Peyer's patch (tissue), 4 donors: ENCODE measurements around the gene RTN4. TPM values are rescaled to one million over a fixed set of nuclear protein-coding genes. Genes with fewer than 3 reads are reported as not detected.

Experiments used
- DNase-seq, 3 donors: peaks; one replicate each; pipeline ENCODE4 v3.0.0-alpha.2; 2017 to 2019
- H3K27ac ChIP-seq, 4 donors: fragments of 200-600 bp; sonication (generic); one replicate each; pipeline ENCODE4 v1.5.1; 2016 to 2019
- H3K27me3 ChIP-seq, 2 donors: fragments of 200-600 bp; sonication (generic); one replicate each; pipeline ENCODE4 v1.5.1; 2019
- H3K36me3 ChIP-seq, 3 donors: fragments of 200-600 bp; sonication (generic); one replicate each; pipeline ENCODE4 v1.5.1; 2016 to 2019
- H3K4me1 ChIP-seq, 4 donors: fragments of 200-600 bp; sonication (generic); one replicate each; pipeline ENCODE4 v1.5.1; 2016 to 2019
- H3K4me3 ChIP-seq, 4 donors: fragments of 200-600 bp; sonication (generic); 1 replicate in 3 of 4; 2 replicates in 1 of 4; pipeline ENCODE4 v1.5.1; 2016 to 2019; ENCODE audit warnings: mild to moderate bottlenecking in 1 of 4
- H3K9me3 ChIP-seq, 4 donors: fragments of 200-600 bp; sonication (generic); one replicate each; pipeline ENCODE4 v1.5.1; 2016 to 2019; ENCODE audit warnings: mild to moderate bottlenecking in 1 of 4
- CTCF ChIP-seq, 6 experiments: fragments of 450-650 bp in 4 of 6; fragments of 200-600 bp in 2 of 6; sonication (generic) in 1 of 6; IDR thresholded peaks; one replicate each; pipeline ENCODE4 v1.5.1; 2017 to 2019; ENCODE audit warnings: antibody characterized with exemption in 6 of 6, mild to moderate bottlenecking in 3 of 6, moderate library complexity in 1 of 6
- POLR2A ChIP-seq, 2 donors: fragments of 450-650 bp; IDR thresholded peaks; one replicate each; pipeline ENCODE4 v1.5.1; 2017; ENCODE audit warnings: antibody characterized with exemption in 2 of 2, mild to moderate bottlenecking in 2 of 2, moderate library complexity in 2 of 2
- total RNA-seq, 4 donors: library from RNA; depleted of rRNA; stranded (reverse); fragments of >200 nt; gene quantifications; one replicate each; pipeline ENCODE4 v1.1.0, GENCODE V29; 2016

Gene RTN4
- total RNA-seq, 4 donors from 2014 or later = 140 to 313 (median 195) TPM

- no peaks in the 10 kb centered on the region for H3K27me3 ChIP-seq
- no peak for DNase-seq
- no peaks in the 10 kb centered on the region for H3K36me3 ChIP-seq
- TF ChIP-seq CTCF (IDR thresholded peaks at IDR 0.05) (no peak), POLR2A (IDR thresholded peaks at IDR 0.05) (no peak)
- no peak overlapping the region for H3K4me3 ChIP-seq
- peaks cover 0 to 9% (median 0%) of the 10 kb centered on the region in 4 donors for H3K9me3 ChIP-seq
- no peak overlapping the region for H3K27ac ChIP-seq
- no peaks in the 10 kb centered on the region for H3K4me1 ChIP-seq
Measured at GRCh38 chr2:54939446-54940118, 110.7 kb downstream of the RTN4 start.

- H3K9me3 ChIP-seq = peaks cover 0 to 9% (median 0%) of the 10 kb centered on the region in 4 donors
- TF ChIP-seq CTCF (IDR thresholded peaks at IDR 0.05) = no peak
- TF ChIP-seq POLR2A (IDR thresholded peaks at IDR 0.05) = no peak
- H3K4me3 ChIP-seq = no peak overlapping the region
- H3K4me1 ChIP-seq = no peaks in the 10 kb centered on the region
- H3K27me3 ChIP-seq = no peaks in the 10 kb centered on the region
- H3K27ac ChIP-seq = no peak overlapping the region
- DNase-seq = no peak
- H3K36me3 ChIP-seq = no peaks in the 10 kb centered on the region
Measured at GRCh38 chr2:54936766-54937165, 113.5 kb downstream of the RTN4 start.

GRCh38 chr2:54935389-54935788 lies 114.9 kb downstream of the RTN4 start:
- Histone ChIP-seq H3K27ac (no peak overlapping the region), H3K9me3 (peaks cover 0 to 9% (median 0%) of the 10 kb centered on the region in 4 donors), H3K27me3 (no peaks in the 10 kb centered on the region), H3K36me3 (no peaks in the 10 kb centered on the region), H3K4me3 (no peak overlapping the region), H3K4me1 (no peaks in the 10 kb centered on the region)
- DNase-seq = no peak
- TF ChIP-seq POLR2A (IDR thresholded peaks at IDR 0.05) (no peak), CTCF (IDR thresholded peaks at IDR 0.05) (no peak)

- no peak for TF ChIP-seq CTCF (IDR thresholded peaks at IDR 0.05)
- no peak for TF ChIP-seq POLR2A (IDR thresholded peaks at IDR 0.05)
- Histone ChIP-seq H3K27ac (no peak overlapping the region), H3K4me1 (no peaks in the 10 kb centered on the region), H3K4me3 (no peak overlapping the region), H3K27me3 (no peaks in the 10 kb centered on the region), H3K9me3 (no peaks in the 10 kb centered on the region), H3K36me3 (no peaks in the 10 kb centered on the region)
- no peak for DNase-seq
Measured at GRCh38 chr2:54931473-54931872, 118.8 kb downstream of the RTN4 start.

GRCh38 chr2:54928719-54929118 lies 121.5 kb downstream of the RTN4 start:
- no peaks in the 10 kb centered on the region for H3K36me3 ChIP-seq
- DNase-seq = no peak

More at GRCh38 chr2:54928719-54929118, 121.5 kb downstream of the RTN4 start:
- no peak overlapping the region for H3K4me3 ChIP-seq
- no peaks in the 10 kb centered on the region for H3K4me1 ChIP-seq
- no peaks in the 10 kb centered on the region for H3K27me3 ChIP-seq
- H3K27ac ChIP-seq = no peak overlapping the region
- TF ChIP-seq POLR2A (IDR thresholded peaks at IDR 0.05) = no peak
- no peak for TF ChIP-seq CTCF (IDR thresholded peaks at IDR 0.05)
- H3K9me3 ChIP-seq = no peaks in the 10 kb centered on the region
